ENCODE data around the gene LPIN2. TPM values are rescaled to one million over a fixed set of nuclear protein-coding genes. Genes with fewer than 3 reads are reported as not detected.
A peak's percentile ranks its signal among the peaks of the same experiment; 100 is the strongest.
"Not testable (repeated sequence)": the region's sequence is repeated elsewhere in the genome, so short reads cannot be mapped to it uniquely, and the experiment has no call there.

The LPIN2 gene
- total and polyA plus RNA-seq, 4 donors = 58.6 to 284 (median 103) TPM

DNA sequence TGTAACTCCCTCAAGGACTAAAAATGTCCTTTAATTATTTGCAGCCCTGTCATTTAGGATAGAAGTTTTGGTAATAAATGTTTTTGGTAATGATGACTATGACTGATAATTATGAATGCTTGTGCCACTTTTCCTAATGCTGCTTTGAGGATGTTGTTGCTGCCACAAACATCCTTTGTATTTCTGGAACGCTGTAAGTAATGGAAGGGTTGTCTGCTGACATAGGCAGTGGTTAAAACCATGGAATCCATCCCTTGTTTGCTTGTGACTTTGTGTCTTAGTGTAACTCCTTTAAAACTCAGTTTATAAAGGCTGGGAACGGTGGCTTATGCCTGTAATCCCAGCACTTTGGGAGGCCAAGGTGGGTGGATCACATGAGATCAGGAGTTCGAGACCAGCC lies 19.8 kb upstream of the LPIN2 start:
- WGBS = 91% methylated on average over 3 of the region's 3 CpGs
- Histone ChIP-seq H3K27me3 (ENCODE audit: control insufficient read depth in 4 of 4, insufficient read depth in 4 of 4, low read length in 3 of 4) (no peaks in the 10 kb centered on the region), H3K4me3 (ENCODE audit: low read depth in 1 of 3, low read length in 3 of 3) (no peak overlapping the region), H3K36me3 (ENCODE audit: control insufficient read depth in 4 of 4, insufficient read depth in 3 of 4, low read depth in 1 of 4, low read length in 3 of 4) (no peaks in the 10 kb centered on the region), H3K9ac (ENCODE audit: low read depth in 1 of 2, low read length in 2 of 2) (no peak overlapping the region), H3K27ac (ENCODE audit: low read depth in 1 of 2, low read length in 2 of 2) (no peak overlapping the region), H3K9me3 (ENCODE audit: control insufficient read depth in 4 of 4, low read length in 3 of 4) (no peaks in the 10 kb centered on the region), H3K4me1 (ENCODE audit: control insufficient read depth in 4 of 4, insufficient read depth in 4 of 4, low read length in 3 of 4) (peaks cover 0 to 2% (median 1%) of the 10 kb centered on the region in 4 donors)
- DNase-seq (ENCODE audit: low spot score) = no peak
- TF ChIP-seq FOXA2 (IDR thresholded peaks at IDR 0.05) = no peak
- TF ChIP-seq, protein P1, sequence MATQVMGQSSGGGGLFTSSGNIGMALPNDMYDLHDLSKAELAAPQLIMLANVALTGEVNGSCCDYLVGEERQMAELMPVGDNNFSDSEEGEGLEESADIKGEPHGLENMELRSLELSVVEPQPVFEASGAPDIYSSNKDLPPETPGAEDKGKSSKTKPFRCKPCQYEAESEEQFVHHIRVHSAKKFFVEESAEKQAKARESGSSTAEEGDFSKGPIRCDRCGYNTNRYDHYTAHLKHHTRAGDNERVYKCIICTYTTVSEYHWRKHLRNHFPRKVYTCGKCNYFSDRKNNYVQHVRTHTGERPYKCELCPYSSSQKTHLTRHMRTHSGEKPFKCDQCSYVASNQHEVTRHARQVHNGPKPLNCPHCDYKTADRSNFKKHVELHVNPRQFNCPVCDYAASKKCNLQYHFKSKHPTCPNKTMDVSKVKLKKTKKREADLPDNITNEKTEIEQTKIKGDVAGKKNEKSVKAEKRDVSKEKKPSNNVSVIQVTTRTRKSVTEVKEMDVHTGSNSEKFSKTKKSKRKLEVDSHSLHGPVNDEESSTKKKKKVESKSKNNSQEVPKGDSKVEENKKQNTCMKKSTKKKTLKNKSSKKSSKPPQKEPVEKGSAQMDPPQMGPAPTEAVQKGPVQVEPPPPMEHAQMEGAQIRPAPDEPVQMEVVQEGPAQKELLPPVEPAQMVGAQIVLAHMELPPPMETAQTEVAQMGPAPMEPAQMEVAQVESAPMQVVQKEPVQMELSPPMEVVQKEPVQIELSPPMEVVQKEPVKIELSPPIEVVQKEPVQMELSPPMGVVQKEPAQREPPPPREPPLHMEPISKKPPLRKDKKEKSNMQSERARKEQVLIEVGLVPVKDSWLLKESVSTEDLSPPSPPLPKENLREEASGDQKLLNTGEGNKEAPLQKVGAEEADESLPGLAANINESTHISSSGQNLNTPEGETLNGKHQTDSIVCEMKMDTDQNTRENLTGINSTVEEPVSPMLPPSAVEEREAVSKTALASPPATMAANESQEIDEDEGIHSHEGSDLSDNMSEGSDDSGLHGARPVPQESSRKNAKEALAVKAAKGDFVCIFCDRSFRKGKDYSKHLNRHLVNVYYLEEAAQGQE (IDR thresholded peaks at IDR 0.05) = no peak
- TF ChIP-seq, protein P2, sequence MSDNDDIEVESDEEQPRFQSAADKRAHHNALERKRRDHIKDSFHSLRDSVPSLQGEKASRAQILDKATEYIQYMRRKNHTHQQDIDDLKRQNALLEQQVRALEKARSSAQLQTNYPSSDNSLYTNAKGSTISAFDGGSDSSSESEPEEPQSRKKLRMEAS (IDR thresholded peaks at IDR 0.05) = no peak

DNA sequence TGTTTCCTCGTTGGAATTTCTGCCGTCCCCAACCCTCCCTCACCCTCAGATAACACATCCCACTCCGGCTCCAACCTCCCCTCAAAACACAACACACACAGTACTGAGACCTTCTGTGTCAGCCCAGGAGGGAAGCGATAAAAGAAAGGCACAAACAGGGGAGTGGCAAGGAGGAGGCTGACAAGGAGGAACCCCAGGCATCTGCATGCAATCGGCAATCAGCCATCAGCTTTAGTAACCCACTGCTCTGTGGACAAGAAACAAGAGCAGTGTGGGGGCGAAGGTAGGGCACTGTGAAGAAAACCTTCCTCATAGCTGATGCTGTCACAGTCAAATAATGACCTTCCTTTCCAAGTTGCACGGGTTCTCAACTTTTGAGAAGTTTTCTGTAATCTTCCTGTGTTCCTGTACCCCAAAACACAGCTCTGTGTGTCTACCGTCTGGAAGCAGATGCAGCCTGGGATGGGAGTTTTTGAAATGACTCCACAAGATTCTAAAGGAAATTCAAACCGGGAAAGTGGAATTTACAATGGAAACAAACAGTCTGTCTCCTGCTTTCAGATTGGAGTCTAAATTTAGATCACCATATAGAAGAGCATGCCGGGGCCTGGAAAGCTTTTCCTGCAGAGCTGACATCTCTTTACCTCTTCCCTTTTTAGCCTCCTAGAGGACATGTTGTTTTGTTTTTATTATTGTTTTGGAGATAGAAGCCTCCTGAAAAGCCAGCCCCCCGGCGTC lies 16.4 kb upstream of the LPIN2 start:
- Histone ChIP-seq H3K4me3 (ENCODE audit: low read depth in 1 of 3, low read length in 3 of 3) (no peak overlapping the region), H3K9ac (ENCODE audit: low read depth in 1 of 2, low read length in 2 of 2) (no peak overlapping the region), H3K27me3 (ENCODE audit: control insufficient read depth in 4 of 4, insufficient read depth in 4 of 4, low read length in 3 of 4) (no peaks in the 10 kb centered on the region), H3K9me3 (ENCODE audit: control insufficient read depth in 4 of 4, low read length in 3 of 4) (no peaks in the 10 kb centered on the region), H3K27ac (ENCODE audit: low read depth in 1 of 2, low read length in 2 of 2) (peak overlapping the region in 1 of 2 donors; percentile 3), H3K36me3 (ENCODE audit: control insufficient read depth in 4 of 4, insufficient read depth in 3 of 4, low read depth in 1 of 4, low read length in 3 of 4) (no peaks in the 10 kb centered on the region), H3K4me1 (ENCODE audit: control insufficient read depth in 4 of 4, insufficient read depth in 4 of 4, low read length in 3 of 4) (no peaks in the 10 kb centered on the region)
- DNase-seq (ENCODE audit: low spot score) = no peak
- WGBS = 57% methylated on average over 12 of the region's 12 CpGs
- no peak for TF ChIP-seq HNF4A (conservative IDR thresholded peaks at IDR 0.05)
- TF ChIP-seq, protein P3, sequence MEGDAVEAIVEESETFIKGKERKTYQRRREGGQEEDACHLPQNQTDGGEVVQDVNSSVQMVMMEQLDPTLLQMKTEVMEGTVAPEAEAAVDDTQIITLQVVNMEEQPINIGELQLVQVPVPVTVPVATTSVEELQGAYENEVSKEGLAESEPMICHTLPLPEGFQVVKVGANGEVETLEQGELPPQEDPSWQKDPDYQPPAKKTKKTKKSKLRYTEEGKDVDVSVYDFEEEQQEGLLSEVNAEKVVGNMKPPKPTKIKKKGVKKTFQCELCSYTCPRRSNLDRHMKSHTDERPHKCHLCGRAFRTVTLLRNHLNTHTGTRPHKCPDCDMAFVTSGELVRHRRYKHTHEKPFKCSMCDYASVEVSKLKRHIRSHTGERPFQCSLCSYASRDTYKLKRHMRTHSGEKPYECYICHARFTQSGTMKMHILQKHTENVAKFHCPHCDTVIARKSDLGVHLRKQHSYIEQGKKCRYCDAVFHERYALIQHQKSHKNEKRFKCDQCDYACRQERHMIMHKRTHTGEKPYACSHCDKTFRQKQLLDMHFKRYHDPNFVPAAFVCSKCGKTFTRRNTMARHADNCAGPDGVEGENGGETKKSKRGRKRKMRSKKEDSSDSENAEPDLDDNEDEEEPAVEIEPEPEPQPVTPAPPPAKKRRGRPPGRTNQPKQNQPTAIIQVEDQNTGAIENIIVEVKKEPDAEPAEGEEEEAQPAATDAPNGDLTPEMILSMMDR (IDR thresholded peaks at IDR 0.05; ENCODE audit: low read depth, low read length, missing input control) = no peak
- no peak for TF ChIP-seq EGR1 (IDR thresholded peaks at IDR 0.05; ENCODE audit: low read depth in 2 of 2)
- TF ChIP-seq, protein P1 (IDR thresholded peaks at IDR 0.05) = no peak
- no peak for TF ChIP-seq FOXA1 (IDR thresholded peaks at IDR 0.05)
- TF ChIP-seq RAD21 (IDR thresholded peaks at IDR 0.05) = no peak
- TF ChIP-seq YY1 (IDR thresholded peaks at IDR 0.05) = no peak
- TF ChIP-seq HNF4G (IDR thresholded peaks at IDR 0.05) = no peak
- no peak for TF ChIP-seq FOXA2 (IDR thresholded peaks at IDR 0.05)
- no peak for TF ChIP-seq NR2F2 (IDR thresholded peaks at IDR 0.05)
- TF ChIP-seq, protein P4, sequence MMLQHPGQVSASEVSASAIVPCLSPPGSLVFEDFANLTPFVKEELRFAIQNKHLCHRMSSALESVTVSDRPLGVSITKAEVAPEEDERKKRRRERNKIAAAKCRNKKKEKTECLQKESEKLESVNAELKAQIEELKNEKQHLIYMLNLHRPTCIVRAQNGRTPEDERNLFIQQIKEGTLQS (IDR thresholded peaks at IDR 0.05) = no peak
- TF ChIP-seq, protein P2 (IDR thresholded peaks at IDR 0.05) = no peak
- no peak for TF ChIP-seq JUND (IDR thresholded peaks at IDR 0.05)
- no peak for TF ChIP-seq SP1 (IDR thresholded peaks at IDR 0.05)
- TF ChIP-seq, protein P5, sequence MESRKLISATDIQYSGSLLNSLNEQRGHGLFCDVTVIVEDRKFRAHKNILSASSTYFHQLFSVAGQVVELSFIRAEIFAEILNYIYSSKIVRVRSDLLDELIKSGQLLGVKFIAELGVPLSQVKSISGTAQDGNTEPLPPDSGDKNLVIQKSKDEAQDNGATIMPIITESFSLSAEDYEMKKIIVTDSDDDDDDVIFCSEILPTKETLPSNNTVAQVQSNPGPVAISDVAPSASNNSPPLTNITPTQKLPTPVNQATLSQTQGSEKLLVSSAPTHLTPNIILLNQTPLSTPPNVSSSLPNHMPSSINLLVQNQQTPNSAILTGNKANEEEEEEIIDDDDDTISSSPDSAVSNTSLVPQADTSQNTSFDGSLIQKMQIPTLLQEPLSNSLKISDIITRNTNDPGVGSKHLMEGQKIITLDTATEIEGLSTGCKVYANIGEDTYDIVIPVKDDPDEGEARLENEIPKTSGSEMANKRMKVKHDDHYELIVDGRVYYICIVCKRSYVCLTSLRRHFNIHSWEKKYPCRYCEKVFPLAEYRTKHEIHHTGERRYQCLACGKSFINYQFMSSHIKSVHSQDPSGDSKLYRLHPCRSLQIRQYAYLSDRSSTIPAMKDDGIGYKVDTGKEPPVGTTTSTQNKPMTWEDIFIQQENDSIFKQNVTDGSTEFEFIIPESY (IDR thresholded peaks at IDR 0.05) = no peak
- TF ChIP-seq TAF1 (conservative IDR thresholded peaks at IDR 0.05) = no peak

DNA sequence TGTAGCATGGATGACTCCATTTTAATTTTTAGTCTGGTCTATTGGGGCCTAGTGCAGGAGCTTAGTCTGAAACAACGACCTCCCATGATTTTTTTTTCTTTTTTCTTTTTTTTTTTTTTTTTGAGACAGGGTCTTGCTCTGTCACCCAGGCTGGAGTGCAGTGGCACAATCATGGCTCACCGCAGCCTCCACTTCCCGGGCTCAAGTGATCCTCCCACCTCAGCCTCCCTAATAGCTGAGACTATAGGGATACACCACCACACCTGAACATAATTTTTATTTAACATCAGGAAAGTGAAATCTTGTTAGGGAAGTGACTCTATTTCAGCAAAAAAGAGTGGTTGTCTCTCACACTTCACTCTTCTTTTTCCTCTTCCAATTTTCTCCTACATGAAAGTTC lies 15.2 kb upstream of the LPIN2 start:
- not testable (repeated sequence) for H3K4me3 ChIP-seq (ENCODE audit: low read depth in 1 of 3, low read length in 3 of 3); H3K27ac ChIP-seq (ENCODE audit: low read depth in 1 of 2, low read length in 2 of 2); H3K9me3 ChIP-seq (ENCODE audit: control insufficient read depth in 4 of 4, low read length in 3 of 4); H3K4me1 ChIP-seq (ENCODE audit: control insufficient read depth in 4 of 4, insufficient read depth in 4 of 4, low read length in 3 of 4); DNase-seq (ENCODE audit: low spot score); H3K27me3 ChIP-seq (ENCODE audit: control insufficient read depth in 4 of 4, insufficient read depth in 4 of 4, low read length in 3 of 4); H3K9ac ChIP-seq (ENCODE audit: low read depth in 1 of 2, low read length in 2 of 2); H3K36me3 ChIP-seq (ENCODE audit: control insufficient read depth in 4 of 4, insufficient read depth in 3 of 4, low read depth in 1 of 4, low read length in 3 of 4)
- 83% methylated on average over 3 of the region's 3 CpGs for WGBS
